Measurements from ENCODE around the gene TIAM1. TPM values are rescaled to one million over a fixed set of nuclear protein-coding genes. Genes with fewer than 3 reads are reported as not detected.
A peak's percentile ranks its signal among the peaks of the same experiment; 100 is the strongest.

Gene TIAM1
- total RNA-seq, 4 donors from 2014 or later = 51.0 to 105 (median 85.6) TPM

- 60 to 67% methylated on average over 5 of the region's 5 CpGs for WGBS, 2 donors
- Histone ChIP-seq H3K27me3 (no peaks in the 10 kb centered on the region), H3K27ac (no peak overlapping the region), H3K4me3 (no peak overlapping the region), H3K36me3 (peaks cover 0 to 50% (median 0%) of the 10 kb centered on the region in 3 donors), H3K4me1 (peaks cover 0 to 12% (median 0%) of the 10 kb centered on the region in 3 donors), H3K9me3 (no peaks in the 10 kb centered on the region)
- TF ChIP-seq CTCF (IDR thresholded peaks at IDR 0.05) = no peak
- no peak for TF ChIP-seq POLR2A (IDR thresholded peaks at IDR 0.05)
- no peak for DNase-seq
- intact Hi-C loops (cut with DNase I) = loop anchor here (5.0 kb wide), 1 partner anchor 379 kb away; no protein-coding TSS in a partner anchor
Measured at GRCh38 chr21:31203431-31204054, 140.5 kb downstream of the TIAM1 start.

GRCh38 chr21:31201548-31201947, 142.5 kb downstream of the TIAM1 start:
- H3K27me3 ChIP-seq = no peaks in the 10 kb centered on the region
- peaks cover 0 to 30% (median 0%) of the 10 kb centered on the region in 3 donors for H3K36me3 ChIP-seq
- no peak for DNase-seq
- TF ChIP-seq POLR2A (IDR thresholded peaks at IDR 0.05) (no peak), CTCF (IDR thresholded peaks at IDR 0.05) (no peak)
- H3K4me1 ChIP-seq = peaks cover 0 to 16% (median 0%) of the 10 kb centered on the region in 3 donors
- WGBS, 2 donors = 56 to 61% methylated on average over 3 of the region's 3 CpGs
- intact Hi-C loops (cut with DNase I) = loop anchor here (5.0 kb wide), 1 partner anchor 381 kb away; no protein-coding TSS in a partner anchor
- H3K27ac ChIP-seq = peak overlapping the region in 2 of 4 donors; percentile 25 to 68
- no peaks in the 10 kb centered on the region for H3K9me3 ChIP-seq
- peak overlapping the region in 1 of 4 donors; percentile 15 for H3K4me3 ChIP-seq

- no peak for DNase-seq
- peak overlapping the region in 1 of 4 donors; percentile 15 for H3K4me3 ChIP-seq
- peak overlapping the region in 2 of 4 donors; percentile 25 to 68 for H3K27ac ChIP-seq
- no peaks in the 10 kb centered on the region for H3K27me3 ChIP-seq
- TF ChIP-seq POLR2A (IDR thresholded peaks at IDR 0.05) (no peak), CTCF (IDR thresholded peaks at IDR 0.05) (no peak)
- H3K9me3 ChIP-seq = no peaks in the 10 kb centered on the region
- H3K4me1 ChIP-seq = peaks cover 0 to 16% (median 0%) of the 10 kb centered on the region in 3 donors
- peaks cover 0 to 29% (median 0%) of the 10 kb centered on the region in 3 donors for H3K36me3 ChIP-seq
- intact Hi-C loops (cut with DNase I) = loop anchor here (5.0 kb wide), 1 partner anchor 381 kb away; no protein-coding TSS in a partner anchor
- WGBS, 2 donors = 31 to 41% methylated on average over 2 of the region's 2 CpGs
Measured at GRCh38 chr21:31201144-31201543, 142.9 kb downstream of the TIAM1 start.

- Histone ChIP-seq H3K36me3 (peaks cover 0 to 29% (median 0%) of the 10 kb centered on the region in 3 donors), H3K4me3 (no peak overlapping the region), H3K27ac (no peak overlapping the region), H3K4me1 (peaks cover 0 to 14% (median 0%) of the 10 kb centered on the region in 3 donors), H3K27me3 (no peaks in the 10 kb centered on the region), H3K9me3 (no peaks in the 10 kb centered on the region)
- no peak for DNase-seq
- WGBS, 2 donors = 37 to 48% methylated on average over 4 of the region's 4 CpGs
- intact Hi-C loops (cut with DNase I) = no loop called here
- TF ChIP-seq CTCF (IDR thresholded peaks at IDR 0.05) (peak; percentile 54 to 79 (median 72)), POLR2A (IDR thresholded peaks at IDR 0.05) (no peak)
Measured at GRCh38 chr21:31198575-31198974, 145.5 kb downstream of the TIAM1 start.

GRCh38 chr21:31196724-31197123, 147.3 kb downstream of the TIAM1 start:
- Histone ChIP-seq H3K4me1 (peaks cover 0 to 11% (median 0%) of the 10 kb centered on the region in 3 donors), H3K27ac (no peak overlapping the region), H3K9me3 (no peaks in the 10 kb centered on the region), H3K36me3 (peaks cover 0 to 37% (median 0%) of the 10 kb centered on the region in 3 donors), H3K4me3 (no peak overlapping the region), H3K27me3 (no peaks in the 10 kb centered on the region)
- TF ChIP-seq POLR2A (IDR thresholded peaks at IDR 0.05) (no peak), CTCF (IDR thresholded peaks at IDR 0.05) (no peak)
- 87 to 93% methylated on average over 2 of the region's 2 CpGs for WGBS, 2 donors
- intact Hi-C loops (cut with DNase I) = no loop called here
- no peak for DNase-seq
